ENCODE data around the gene LAMA3.

Gene LAMA3

GRCh38 chr18:23669202-23669766 lies 20.0 kb upstream of the LAMA3 start:
- no peak for DNase-seq

DNA sequence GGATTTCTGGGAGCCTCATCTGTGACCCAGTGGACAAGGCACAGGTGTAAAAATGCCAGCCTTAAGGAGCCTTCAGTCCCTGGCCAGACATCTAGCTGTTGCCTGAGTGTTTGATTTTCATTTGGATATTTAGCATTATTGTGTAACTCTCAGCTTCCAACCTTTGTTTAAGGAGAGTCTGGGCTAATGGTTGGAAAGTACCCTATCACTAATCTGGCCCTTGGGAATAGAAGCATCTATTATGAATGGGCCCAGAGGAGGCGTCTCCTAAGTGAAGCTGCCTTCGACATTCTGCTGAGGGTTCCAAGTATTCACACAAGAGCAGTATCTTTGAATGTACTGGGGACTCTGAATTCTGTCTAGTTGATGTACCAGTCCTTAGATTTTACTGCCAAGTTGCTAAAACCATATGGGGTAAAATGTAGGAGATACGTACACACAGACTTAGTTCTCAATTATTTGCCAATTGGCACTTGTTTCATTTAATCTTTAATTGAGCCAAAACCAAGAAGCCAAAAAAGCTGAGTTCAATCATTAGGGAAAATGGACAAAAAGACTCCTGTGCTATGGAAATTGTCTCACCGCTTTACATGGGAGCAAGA lies 19.3 kb upstream of the LAMA3 start:
- no peak for DNase-seq

GRCh38 chr18:23671564-23671963 lies 17.7 kb upstream of the LAMA3 start:
- DNase-seq: no peak

- no peak for DNase-seq
Observed at GRCh38 chr18:23673725-23674124, 15.5 kb upstream of the LAMA3 start.

GRCh38 chr18:23675236-23675635 lies 14.0 kb upstream of the LAMA3 start:
- DNase-seq: no peak

DNA sequence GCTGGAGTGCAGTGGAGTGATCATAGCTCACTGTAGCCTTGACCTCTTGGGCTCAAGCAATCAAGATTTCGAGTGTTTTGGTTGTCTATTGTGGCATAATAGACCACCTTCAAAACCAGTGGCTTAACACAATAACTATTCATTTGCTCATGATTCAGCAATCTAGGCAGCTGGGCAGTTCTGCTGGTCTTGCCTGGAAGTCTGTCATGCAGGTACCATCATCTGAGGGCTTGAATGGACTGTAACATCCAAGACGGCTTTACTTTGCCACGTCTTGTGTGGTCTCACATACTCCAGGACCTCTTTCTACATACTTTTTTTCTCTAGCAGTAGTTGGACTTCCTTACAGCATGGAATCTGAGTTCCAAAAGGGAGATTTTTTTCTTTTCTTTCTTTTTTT lies 13.4 kb upstream of the LAMA3 start:
- no peak for DNase-seq

DNA sequence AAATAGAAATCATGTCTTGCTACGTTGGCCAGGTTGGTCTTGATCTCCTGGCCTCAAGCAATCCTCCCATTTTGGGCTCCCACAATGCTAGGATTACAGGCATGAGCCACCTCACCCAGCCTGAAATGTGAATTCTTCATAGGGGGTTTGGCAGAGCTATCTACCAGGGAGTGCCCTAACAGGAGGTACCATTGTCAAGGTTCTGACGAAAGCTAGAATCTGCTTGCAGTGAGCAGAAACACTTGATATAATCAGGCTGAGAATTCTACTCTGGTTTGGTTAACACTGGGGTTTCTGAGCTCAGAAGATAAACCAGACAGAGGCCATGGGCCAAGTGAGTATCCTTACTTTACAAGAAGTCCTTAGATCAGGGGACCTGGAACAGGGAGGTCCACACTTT lies 7.2 kb upstream of the LAMA3 start:
- no peak for DNase-seq

DNA sequence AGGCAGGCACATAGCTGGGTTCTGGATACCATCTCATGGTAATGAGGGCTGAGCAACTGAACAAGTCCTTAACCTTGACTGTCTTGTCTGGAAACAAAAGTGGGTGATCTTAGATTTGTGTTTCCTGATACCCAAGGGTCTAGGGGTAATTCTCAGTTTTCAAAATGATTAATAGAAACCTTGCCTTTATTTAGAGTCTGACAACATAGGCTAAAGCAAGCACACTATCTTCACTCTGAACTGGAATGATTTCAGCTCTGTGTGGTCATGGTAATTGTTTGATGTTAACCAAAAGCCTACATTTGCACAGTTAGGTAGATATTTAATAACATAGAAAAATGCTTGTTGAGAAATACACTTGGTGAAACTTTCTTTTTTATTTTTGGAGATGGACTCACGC lies 6.8 kb upstream of the LAMA3 start:
- no peak for DNase-seq

DNA sequence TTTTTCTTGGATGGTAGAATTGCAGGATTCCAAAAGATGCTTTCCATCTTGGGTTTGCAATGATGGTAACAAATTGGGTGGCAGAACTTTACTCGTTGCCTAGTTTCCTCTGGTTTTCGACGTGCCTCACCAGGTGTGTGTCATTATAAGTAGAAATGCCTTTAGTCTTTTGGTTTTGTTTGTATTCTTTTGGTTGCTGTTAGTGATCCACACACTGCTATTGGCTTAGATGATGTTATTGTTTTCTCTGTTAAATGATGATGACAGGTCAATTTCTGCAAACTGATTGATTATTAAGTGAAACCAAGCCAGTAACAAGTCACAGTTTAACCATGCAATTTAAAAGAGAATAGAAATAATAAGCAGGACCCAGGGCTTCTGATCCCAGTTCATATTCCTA lies 6.1 kb upstream of the LAMA3 start:
- DNase-seq: no peak

- DNase-seq: no peak
Observed at GRCh38 chr18:23683671-23684070, 5.6 kb upstream of the LAMA3 start.

GRCh38 chr18:23684515-23685197 lies 4.6 kb upstream of the LAMA3 start:
- no peak for DNase-seq

GRCh38 chr18:23688528-23688927 lies 725 bp upstream of the LAMA3 start:
- no peak for DNase-seq

DNA sequence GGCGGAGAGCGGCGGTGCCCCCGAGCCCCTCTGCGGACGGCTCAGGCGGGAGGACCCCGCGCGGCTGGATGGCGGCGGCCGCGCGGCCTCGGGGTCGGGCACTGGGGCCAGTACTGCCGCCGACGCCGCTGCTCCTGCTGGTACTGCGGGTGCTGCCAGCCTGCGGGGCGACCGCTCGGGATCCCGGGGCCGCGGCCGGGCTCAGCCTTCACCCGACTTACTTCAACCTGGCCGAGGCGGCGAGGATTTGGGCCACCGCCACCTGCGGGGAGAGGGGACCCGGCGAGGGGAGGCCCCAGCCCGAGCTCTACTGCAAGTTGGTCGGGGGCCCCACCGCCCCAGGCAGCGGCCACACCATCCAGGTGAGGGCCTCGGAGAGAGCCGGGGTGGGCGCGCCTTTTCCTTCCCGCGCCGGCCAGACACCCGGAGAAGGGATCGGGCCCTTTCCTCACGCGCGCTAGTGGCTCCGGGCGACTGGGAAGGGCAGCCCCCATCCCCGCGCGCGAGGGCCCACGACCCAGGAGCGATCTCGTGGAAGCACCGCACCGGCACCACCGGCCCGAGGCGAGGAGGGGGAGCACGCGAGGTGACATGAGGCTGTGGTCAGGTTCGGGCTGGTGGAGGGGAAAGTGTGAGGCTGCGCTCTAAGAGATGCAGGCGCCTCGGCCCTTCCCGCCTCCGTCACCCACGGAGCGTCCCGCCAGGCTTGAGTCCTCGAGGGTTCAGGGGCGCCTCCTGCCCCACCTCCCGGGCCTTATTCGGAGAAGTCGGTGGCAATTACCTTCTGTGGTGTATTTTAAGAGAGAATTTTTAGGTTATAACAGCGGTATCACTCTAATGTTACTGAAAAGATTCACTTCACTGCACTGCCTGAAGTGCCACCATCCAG lies 607 bp downstream of the LAMA3 start:
- DNase-seq: no peak

DNA sequence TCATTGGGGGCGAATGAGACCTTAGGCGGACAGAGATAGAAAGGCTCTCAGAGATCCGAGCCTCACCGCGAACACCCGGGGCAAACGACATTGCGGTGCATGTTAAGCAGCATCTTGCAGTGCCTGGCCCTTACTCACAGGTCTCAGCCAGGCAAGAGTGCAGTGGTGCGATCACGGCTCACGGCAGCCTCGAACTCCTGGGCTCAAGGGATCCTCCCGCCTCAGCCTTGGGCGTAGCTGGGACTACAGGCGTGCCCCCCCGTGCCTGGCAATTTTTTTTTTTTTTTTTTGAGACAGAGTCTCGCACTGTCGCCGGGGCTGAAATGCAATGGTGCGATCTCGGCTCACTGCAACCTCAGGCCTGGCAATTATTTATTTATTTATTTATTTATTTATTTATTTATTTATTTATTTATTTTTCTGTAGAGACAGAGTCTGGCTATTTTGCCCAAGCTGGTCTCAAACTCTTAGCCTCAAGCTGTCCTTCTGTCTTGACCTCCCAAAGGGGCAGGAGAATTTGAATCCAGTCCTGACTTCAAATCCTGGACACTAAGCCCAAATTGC lies 1.3 kb downstream of the LAMA3 start:
- DNase-seq: no peak

DNA sequence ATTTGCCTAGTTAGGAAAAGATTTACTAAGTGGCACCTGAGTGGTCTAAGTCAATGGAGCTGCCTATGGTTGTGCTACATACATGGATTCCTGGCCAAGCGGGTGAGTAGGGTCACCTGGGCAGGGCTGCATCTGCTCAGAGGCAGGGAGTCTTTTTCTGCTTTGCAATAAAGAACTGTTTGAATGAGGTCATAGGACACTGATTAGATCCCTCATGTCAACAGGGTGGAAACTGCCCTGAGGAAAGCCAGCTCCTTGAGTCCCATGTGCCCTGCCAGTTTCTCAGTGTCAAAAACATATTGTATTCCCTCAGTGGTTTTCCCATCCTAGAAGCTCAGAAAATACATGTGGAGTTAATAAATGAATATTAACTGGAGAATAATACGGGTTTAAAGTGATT lies 4.6 kb downstream of the LAMA3 start:
- no peak for DNase-seq

DNA sequence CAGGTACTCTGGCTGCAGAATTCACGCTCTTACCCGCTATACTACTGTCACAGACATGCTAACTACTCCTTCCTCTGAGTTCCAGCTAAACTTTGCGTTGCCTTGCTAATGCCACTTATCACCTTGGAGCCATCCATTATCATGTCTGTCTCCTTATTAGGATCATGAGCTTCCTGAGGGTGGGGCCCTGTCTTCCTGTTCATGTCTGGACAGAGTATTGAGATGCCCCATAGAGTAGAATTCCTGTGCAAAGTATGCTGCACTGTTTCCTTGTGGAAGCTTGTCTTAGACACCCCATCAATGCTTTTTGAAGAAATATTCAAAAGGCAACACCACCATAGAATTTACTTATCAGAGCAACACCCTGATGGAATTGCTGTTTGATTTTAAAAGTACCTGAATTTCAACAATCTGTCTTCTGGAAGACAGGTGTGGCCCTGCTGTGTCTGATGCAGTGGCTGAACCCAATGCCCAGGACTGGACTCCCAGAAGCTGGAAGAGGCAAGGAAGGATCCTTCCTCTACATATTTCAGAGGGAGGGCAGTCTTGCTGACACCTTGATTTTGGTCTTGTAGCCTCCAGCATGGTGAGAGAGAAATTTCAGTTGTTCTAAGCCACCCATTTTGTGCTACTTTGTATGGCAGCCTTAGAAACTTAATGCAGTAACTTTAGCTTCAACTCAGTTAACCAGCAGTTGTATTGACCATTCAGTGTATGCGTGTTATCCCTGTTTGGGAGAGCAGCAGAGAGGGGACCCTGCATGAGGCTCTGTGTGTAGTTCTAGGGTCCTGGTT lies 5.6 kb downstream of the LAMA3 start:
- DNase-seq: no peak

GRCh38 chr18:23701017-23701416 lies 11.8 kb downstream of the LAMA3 start:
- no peak for DNase-seq

DNA sequence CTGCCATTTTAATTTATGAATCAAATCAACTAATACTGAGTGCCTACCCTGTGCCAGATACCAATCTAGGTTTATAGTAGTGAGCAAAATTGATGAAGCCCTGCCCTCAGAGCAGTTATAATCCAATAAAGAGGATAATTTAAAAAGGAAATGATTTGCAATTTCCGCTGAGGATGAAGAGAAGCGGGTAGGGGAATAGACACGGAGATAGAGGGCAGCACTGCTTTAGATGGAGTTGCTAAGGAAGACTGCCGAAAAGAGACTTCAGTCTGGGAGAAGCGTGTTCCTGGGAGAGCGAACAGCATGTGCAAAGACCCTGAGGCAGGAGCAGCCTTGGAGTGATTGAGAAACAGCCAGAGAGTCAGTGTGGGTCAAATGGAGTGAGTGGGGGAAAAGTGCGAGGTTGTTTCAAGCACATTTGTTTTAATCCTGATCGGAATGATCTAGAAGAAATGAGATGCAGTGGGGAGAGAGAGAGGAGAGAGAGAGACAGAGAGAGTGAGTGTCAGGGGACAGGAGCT lies 12.4 kb downstream of the LAMA3 start:
- DNase-seq: no peak

DNA sequence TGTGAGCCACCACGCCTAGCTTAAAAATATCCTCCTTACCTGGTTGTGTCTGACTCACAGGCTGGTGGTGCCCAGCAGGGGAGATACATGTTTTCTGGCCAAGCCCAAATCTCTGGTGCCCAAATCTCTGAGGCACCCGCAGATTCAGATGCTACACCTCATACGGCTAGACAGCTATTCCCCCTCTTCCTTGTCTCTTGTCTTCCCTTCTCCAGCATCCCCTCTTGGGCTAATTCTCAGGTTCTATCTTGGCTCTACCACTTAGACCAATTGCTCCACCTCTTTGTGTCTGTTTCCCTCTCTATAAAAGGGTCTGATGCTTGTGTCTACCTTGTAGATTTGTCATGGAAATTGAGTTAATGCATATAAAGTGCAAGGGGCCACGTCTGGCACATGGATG lies 13.4 kb downstream of the LAMA3 start:
- no peak for DNase-seq

- DNase-seq: peak in 1 of 2 experiments; percentile 2
Observed at GRCh38 chr18:23703057-23703986, 14.1 kb downstream of the LAMA3 start.

DNA sequence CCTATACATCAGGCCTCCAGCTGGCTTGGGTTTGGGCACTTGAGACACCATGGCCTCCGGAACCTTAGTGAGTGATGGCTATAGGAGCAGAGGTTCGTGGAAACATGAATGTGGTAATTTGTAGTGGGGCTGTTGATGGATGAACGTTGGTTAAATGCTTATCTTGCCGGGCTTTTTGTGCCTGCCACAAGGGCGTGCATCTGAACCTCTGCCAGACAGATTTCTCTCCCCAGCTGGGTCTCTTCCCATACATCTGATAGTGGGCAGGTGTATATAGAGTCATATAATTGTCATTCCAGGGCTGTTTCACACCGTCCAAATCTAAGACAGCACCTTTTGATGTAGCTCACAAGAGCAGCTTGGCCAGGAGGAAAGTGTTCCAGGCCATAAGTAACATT lies 14.7 kb downstream of the LAMA3 start:
- DNase-seq: no peak
